ENCODE measurements around the gene TWIST1. TPM values are rescaled to one million over a fixed set of nuclear protein-coding genes. Genes with fewer than 3 reads are reported as not detected.

TWIST1 gene
- total and polyA plus RNA-seq, 2 of the 13 experiments (the other 11 are each of a cell fraction or from before 2014, with no cell fraction given): not detected

- ChIA-PET CTCF (ENCODE audit: low intra/inter-chr PET ratio, low total read pairs) (no interaction called here), POLR2A (no interaction called here)
- no peaks in the 10 kb centered on the region for H3K9me3 ChIP-seq (ENCODE audit: low read length)
- in situ Hi-C loops (cut with HindIII; ENCODE audit: extremely low pct_ligation_motif_present, low pct_unique_long_range_greater_than_20kb) (no loop called here), intact Hi-C loops (cut with micrococcal nuclease; ENCODE audit: unreplicated experiment) (no loop called here)
- no peaks in the 10 kb centered on the region for H3K27me3 ChIP-seq (ENCODE audit: control insufficient read depth in 1 of 2, insufficient read depth in 2 of 2, low read length in 2 of 2)
- TF ChIP-seq FOXP4 (CRISPR knock-in tag; IDR thresholded peaks at IDR 0.05): no peak
- TF ChIP-seq HNRNPLL (IDR thresholded peaks at IDR 0.05; ENCODE audit: low read depth, low read length, poor library complexity, severe bottlenecking): no peak
- no TSS peak for BruUV-seq (replicated peaks)
- DNase-seq (ENCODE audit: low spot score): no peak
- no peak for FAIRE-seq
- H3K36me3 ChIP-seq (replicated peaks in 1 of 2; ENCODE audit: control insufficient read depth in 1 of 2, insufficient read depth in 2 of 2, low read length in 2 of 2): no peaks in the 10 kb centered on the region
- no peak for ATAC-seq
- 25% methylated on average over 3 of the region's 3 CpGs for WGBS (ENCODE audit: low lambda C conversion rate)
- H4K20me1 ChIP-seq (ENCODE audit: insufficient read depth, low read length): no peaks in the 10 kb centered on the region
- no peak overlapping the region for H3K4me2 ChIP-seq (ENCODE audit: low read depth, low read length)
- no peak overlapping the region for H3K27ac ChIP-seq (ENCODE audit: extremely low read length, insufficient read depth, low read length)
- no peak overlapping the region for H2AFZ ChIP-seq (ENCODE audit: low read length)
- no peaks in the 10 kb centered on the region for H3K79me2 ChIP-seq (ENCODE audit: insufficient read depth, low read length)
- no peak overlapping the region for H3K9ac ChIP-seq (ENCODE audit: insufficient read depth, low read depth, low read length)
- no peaks in the 10 kb centered on the region for H3K4me1 ChIP-seq (ENCODE audit: insufficient read depth, low read length)
- H3K4me3 ChIP-seq (replicated peaks in 1 of 3; ENCODE audit: insufficient read depth in 1 of 3, low read depth in 2 of 3, low read length in 3 of 3): no peak overlapping the region
Observed at GRCh38 chr7:19099194-19099593, 18.2 kb downstream of the TWIST1 start.

- no peaks in the 10 kb centered on the region for H4K20me1 ChIP-seq (ENCODE audit: insufficient read depth, low read length)
- H3K9me3 ChIP-seq (ENCODE audit: low read length): no peaks in the 10 kb centered on the region
- no peak overlapping the region for H3K4me3 ChIP-seq (replicated peaks in 1 of 3; ENCODE audit: insufficient read depth in 1 of 3, low read depth in 2 of 3, low read length in 3 of 3)
- H3K27me3 ChIP-seq (ENCODE audit: control insufficient read depth in 1 of 2, insufficient read depth in 2 of 2, low read length in 2 of 2): no peaks in the 10 kb centered on the region
- H3K4me2 ChIP-seq (ENCODE audit: low read depth, low read length): no peak overlapping the region
- H3K79me2 ChIP-seq (ENCODE audit: insufficient read depth, low read length): no peaks in the 10 kb centered on the region
- POLR2A ChIA-PET: interaction anchor here (0.6 kb wide), 1 partner anchor 30 kb away, joined by 3 read pairs; no protein-coding TSS in a partner anchor
- DNase-seq (ENCODE audit: low spot score) (no peak), ATAC-seq (no peak), FAIRE-seq (no peak)
- CTCF ChIA-PET (ENCODE audit: low intra/inter-chr PET ratio, low total read pairs): no interaction called here
- 0% methylated on average over 1 of the region's 1 CpG for WGBS (ENCODE audit: low lambda C conversion rate)
- no peaks in the 10 kb centered on the region for H3K36me3 ChIP-seq (replicated peaks in 1 of 2; ENCODE audit: control insufficient read depth in 1 of 2, insufficient read depth in 2 of 2, low read length in 2 of 2)
- BruUV-seq (replicated peaks): no TSS peak
- no peaks in the 10 kb centered on the region for H3K4me1 ChIP-seq (ENCODE audit: insufficient read depth, low read length)
- H3K27ac ChIP-seq (ENCODE audit: extremely low read length, insufficient read depth, low read length): no peak overlapping the region
- in situ Hi-C loops (cut with HindIII; ENCODE audit: extremely low pct_ligation_motif_present, low pct_unique_long_range_greater_than_20kb) (no loop called here), intact Hi-C loops (cut with micrococcal nuclease; ENCODE audit: unreplicated experiment) (no loop called here)
- no peak overlapping the region for H2AFZ ChIP-seq (ENCODE audit: low read length)
- H3K9ac ChIP-seq (ENCODE audit: insufficient read depth, low read depth, low read length): no peak overlapping the region
- TF ChIP-seq NKX3-1 (CRISPR knock-in tag; IDR thresholded peaks at IDR 0.05) (no peak), ARID5B (CRISPR knock-in tag; IDR thresholded peaks at IDR 0.05) (no peak), ZNF616 (CRISPR knock-in tag; IDR thresholded peaks at IDR 0.05; ENCODE audit: low read depth) (no peak), SRY (CRISPR knock-in tag; IDR thresholded peaks at IDR 0.05) (no peak), ZNF710 (CRISPR knock-in tag; IDR thresholded peaks at IDR 0.05; ENCODE audit: borderline replicate concordance) (no peak), ZNF570 (CRISPR knock-in tag; IDR thresholded peaks at IDR 0.05; ENCODE audit: borderline replicate concordance) (no peak), ZFYVE20 (CRISPR knock-in tag; IDR thresholded peaks at IDR 0.05; ENCODE audit: borderline replicate concordance, low read depth) (no peak)
Observed at GRCh38 chr7:19098510-19098909, 18.9 kb downstream of the TWIST1 start.

All from HepG2 (cell line).